Gastrocnemius medialis (tissue), 4 donors: ENCODE data around the gene SMS.

Source experiments
- CTCF ChIP-seq, 5 experiments: fragments of 450-650 bp in 3 of 5; fragments of 200-600 bp in 2 of 5; sonication (generic) in 2 of 5; IDR thresholded peaks in 4 of 5; conservative IDR thresholded peaks in 1 of 5; 1 replicate in 4 of 5; 2 replicates in 1 of 5; pipeline ENCODE4 v1.5.1; 2016 to 2019; ENCODE audit warnings: antibody characterized with exemption in 5 of 5, mild to moderate bottlenecking in 3 of 5, moderate library complexity in 3 of 5
- POLR2A ChIP-seq, 2 donors: fragments of 450-650 bp; IDR thresholded peaks; one replicate each; pipeline ENCODE4 v1.6.1; 2017; ENCODE audit warnings: antibody characterized with exemption in 2 of 2, mild to moderate bottlenecking in 2 of 2, moderate library complexity in 2 of 2

DNA sequence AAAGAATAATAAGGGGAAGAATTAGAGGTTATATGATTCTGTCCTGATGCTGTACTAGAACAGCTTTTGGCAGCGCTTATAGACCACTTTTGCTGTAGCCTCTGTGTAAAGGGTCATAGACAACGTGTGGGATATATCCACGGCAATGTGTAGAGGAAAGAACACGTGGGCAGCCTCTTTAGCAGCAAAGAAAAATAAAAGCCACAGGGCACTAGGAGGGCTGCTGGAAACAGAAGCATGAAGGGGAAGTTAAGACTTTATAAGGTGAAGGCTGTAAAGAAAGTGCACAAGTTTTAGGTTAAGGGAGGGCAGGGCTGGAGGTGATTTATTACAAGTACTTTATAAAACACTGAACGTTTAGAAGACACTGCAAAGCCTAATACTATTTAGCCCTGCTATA lies 71.5 kb downstream of the SMS start:
- TF ChIP-seq CTCF (IDR thresholded peaks at IDR 0.05 in 4 of 5, conservative IDR thresholded peaks at IDR 0.05 in 1 of 5): no peak
- TF ChIP-seq POLR2A (IDR thresholded peaks at IDR 0.05): no peak
